Testis (tissue), 3 donors: ENCODE measurements around the gene ARHGAP26. TPM values are rescaled to one million over a fixed set of nuclear protein-coding genes. Genes with fewer than 3 reads are reported as not detected.

Experiments
- DNase-seq: peaks from one replicate; pipeline ENCODE4 v3.0.0-alpha.2; 2019
- H3K27ac ChIP-seq, 2 donors: fragments of 200-600 bp; sonication (generic); one replicate each; pipeline ENCODE4 v1.5.1; 2019
- H3K27me3 ChIP-seq: fragments of 200-600 bp; sonication (generic); one replicate; pipeline ENCODE4 v1.5.1; 2019
- H3K36me3 ChIP-seq: fragments of 200-600 bp; sonication (generic); one replicate; pipeline ENCODE4 v1.5.1; 2017; ENCODE audit warnings: low read depth; ENCODE audit errors: missing control alignments
- H3K4me1 ChIP-seq: fragments of 200-600 bp; sonication (generic); one replicate; pipeline ENCODE4 v1.5.1; 2019
- H3K4me3 ChIP-seq, 2 donors: fragments of 200-600 bp; sonication (generic); one replicate each; pipeline ENCODE4 v1.5.1; 2017 to 2019
- H3K9me3 ChIP-seq: fragments of 200-600 bp; sonication (generic); one replicate; pipeline ENCODE4 v1.5.1; 2017
- POLR2A ChIP-seq: fragments of 450-650 bp; IDR thresholded peaks from one replicate; pipeline ENCODE4 v1.6.1; 2017; ENCODE audit warnings: antibody characterized with exemption, mild to moderate bottlenecking, moderate library complexity
- WGBS, 2 donors: methylation state at CpG; one replicate each; pipeline ENCODE4 v1.1.5; 2018; 5-methylcytosine and 5-hydroxymethylcytosine counted together
- intact Hi-C: fragments of 100-400 bp; cut with DNase I; formaldehyde crosslinking; loops from one replicate; pipeline ENCODE4 v1.15.1; 2023; ENCODE audit warnings: low total_unique reads
- polyA plus RNA-seq: library from polyadenylated mRNA; stranded (reverse); fragments of 350-450 nt; fragmentation: Illumina TruSeq; extraction: RNeasy Lipid Tissue Mini Kit (QIAGEN cat#74804); gene quantifications from one replicate; pipeline ENCODE4 v1.2.3, GENCODE V29; 2014; ENCODE audit warnings: low read depth, low replicate concordance; ENCODE audit not compliant: insufficient read depth
- total RNA-seq, 2 donors: library from RNA; depleted of rRNA; stranded (reverse); fragments of >200 nt; gene quantifications; one replicate each; pipeline ENCODE4 v1.2.3, GENCODE V29; 2016
- TF ChIP-seq, protein P1 (sequence below), 3 experiments: fragments of 450-650 bp in 2 of 3; fragments of 200-600 bp in 1 of 3; sonication (generic) in 1 of 3; IDR thresholded peaks; one replicate each; pipeline ENCODE4 v1.5.1; 2016 to 2019; ENCODE audit warnings: antibody characterized with exemption in 3 of 3, mild to moderate bottlenecking in 2 of 3, moderate library complexity in 1 of 3

ARHGAP26 gene
- total and polyA plus RNA-seq, 3 donors from 2014 or later: 33.8 to 98.7 (median 95.7) TPM

DNA sequence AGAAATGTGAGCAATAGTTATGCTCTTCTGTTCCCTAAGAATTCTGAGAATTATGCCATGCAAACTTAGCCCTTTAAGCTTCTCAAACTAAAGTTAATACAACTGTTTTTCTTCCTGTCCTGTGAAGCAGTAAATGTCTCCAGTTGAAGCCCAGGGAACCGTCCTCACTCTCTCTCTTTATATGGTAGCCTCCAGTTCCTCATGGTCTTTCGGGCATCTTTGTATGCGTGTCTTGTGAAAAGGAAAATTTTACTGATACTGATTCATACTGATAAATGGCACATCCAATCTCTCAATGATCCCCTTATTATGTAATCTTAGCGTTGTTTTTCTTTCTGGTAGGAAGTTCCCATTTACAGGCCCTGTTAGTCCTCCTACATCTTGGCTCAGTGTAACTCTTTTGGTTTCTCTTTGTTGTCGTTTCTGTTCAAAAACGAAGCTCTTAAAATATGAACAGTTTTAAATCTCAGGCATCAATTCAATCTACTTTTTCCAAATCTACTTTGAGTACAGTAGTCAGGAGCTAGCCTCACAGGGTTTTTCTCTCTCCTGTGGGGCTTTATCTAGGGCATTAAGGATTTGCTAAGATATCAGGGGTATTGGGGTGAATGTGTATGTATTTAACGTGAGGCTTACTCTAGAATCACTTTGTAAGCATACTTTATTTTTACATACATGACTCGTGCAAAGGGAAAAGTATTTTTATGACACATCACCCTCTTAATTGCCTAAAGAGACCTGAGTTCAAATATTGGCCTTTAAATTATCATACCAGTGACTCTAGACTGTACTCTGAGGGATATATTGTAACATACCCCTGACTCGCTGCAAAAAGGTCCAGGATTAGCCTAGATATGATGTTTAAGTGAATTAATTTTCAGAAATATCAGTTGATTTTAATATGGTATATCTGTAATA, 375.3 kb downstream of the ARHGAP26 start:
- intact Hi-C loops: no loop called here
- DNase-seq: no peak
- H3K27me3 ChIP-seq: no peaks in the 10 kb centered on the region
- H3K36me3 ChIP-seq: no peaks in the 10 kb centered on the region
- WGBS, 2 donors: 53 to 60% methylated on average over 9 of the region's 9 CpGs
- peak overlapping the region in 1 of 2 donors; percentile 79 for H3K27ac ChIP-seq
- no peak overlapping the region for H3K4me3 ChIP-seq
- no peaks in the 10 kb centered on the region for H3K9me3 ChIP-seq
- TF ChIP-seq POLR2A: no peak
- TF ChIP-seq, protein P1, sequence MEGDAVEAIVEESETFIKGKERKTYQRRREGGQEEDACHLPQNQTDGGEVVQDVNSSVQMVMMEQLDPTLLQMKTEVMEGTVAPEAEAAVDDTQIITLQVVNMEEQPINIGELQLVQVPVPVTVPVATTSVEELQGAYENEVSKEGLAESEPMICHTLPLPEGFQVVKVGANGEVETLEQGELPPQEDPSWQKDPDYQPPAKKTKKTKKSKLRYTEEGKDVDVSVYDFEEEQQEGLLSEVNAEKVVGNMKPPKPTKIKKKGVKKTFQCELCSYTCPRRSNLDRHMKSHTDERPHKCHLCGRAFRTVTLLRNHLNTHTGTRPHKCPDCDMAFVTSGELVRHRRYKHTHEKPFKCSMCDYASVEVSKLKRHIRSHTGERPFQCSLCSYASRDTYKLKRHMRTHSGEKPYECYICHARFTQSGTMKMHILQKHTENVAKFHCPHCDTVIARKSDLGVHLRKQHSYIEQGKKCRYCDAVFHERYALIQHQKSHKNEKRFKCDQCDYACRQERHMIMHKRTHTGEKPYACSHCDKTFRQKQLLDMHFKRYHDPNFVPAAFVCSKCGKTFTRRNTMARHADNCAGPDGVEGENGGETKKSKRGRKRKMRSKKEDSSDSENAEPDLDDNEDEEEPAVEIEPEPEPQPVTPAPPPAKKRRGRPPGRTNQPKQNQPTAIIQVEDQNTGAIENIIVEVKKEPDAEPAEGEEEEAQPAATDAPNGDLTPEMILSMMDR (IDR thresholded peaks at IDR 0.05): no peak
- peaks cover 10% of the 10 kb centered on the region for H3K4me1 ChIP-seq

DNA sequence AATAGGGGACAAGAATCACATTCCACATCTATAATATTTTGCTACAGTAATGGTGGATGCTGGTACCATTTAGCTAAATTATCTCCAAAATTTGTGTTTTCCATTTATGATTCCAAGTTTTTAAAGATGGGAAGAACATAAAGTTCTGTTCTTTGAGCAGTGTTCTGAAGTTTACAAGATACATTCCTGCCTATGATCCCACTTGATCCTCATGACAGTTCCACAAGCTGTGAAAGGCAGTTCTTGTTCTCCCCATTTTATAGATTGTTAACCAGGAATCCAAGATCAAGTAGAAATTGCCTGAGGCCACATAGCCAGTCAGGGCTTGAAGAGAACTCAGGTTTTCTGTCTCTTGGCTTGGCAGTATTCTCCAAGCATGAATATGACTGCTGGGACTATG, 376.0 kb downstream of the ARHGAP26 start:
- intact Hi-C loops: no loop called here
- no peak overlapping the region for H3K4me3 ChIP-seq
- H3K36me3 ChIP-seq: no peaks in the 10 kb centered on the region
- H3K27ac ChIP-seq: peak overlapping the region in 1 of 2 donors; percentile 79
- no peaks in the 10 kb centered on the region for H3K9me3 ChIP-seq
- H3K4me1 ChIP-seq: peaks cover 10% of the 10 kb centered on the region
- TF ChIP-seq, protein P1 (IDR thresholded peaks at IDR 0.05): no peak
- TF ChIP-seq POLR2A: no peak
- DNase-seq: no peak
- H3K27me3 ChIP-seq: no peaks in the 10 kb centered on the region

DNA sequence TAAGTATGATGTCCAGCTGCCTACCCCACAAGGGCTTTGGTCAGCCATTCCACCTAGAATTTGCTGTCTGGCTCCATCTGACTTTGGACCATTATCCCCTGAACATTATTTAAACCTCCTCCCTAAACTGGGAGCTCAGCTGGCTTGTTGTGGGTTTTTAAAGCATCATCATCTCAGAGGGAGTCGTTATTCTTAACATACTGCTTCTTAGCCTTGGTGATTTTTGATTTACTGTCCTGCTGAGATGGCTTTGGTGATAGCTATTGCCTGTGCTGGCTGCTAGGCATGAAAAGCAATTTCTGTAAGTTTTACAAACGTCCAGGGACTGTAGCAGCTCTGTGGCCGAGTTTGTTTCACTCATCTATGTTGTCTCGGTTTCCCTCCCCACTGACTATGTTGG, 377.2 kb downstream of the ARHGAP26 start:
- no peak for DNase-seq
- Histone ChIP-seq H3K36me3 (no peaks in the 10 kb centered on the region), H3K4me1 (peaks cover 10% of the 10 kb centered on the region), H3K9me3 (no peaks in the 10 kb centered on the region), H3K4me3 (no peak overlapping the region), H3K27me3 (no peaks in the 10 kb centered on the region), H3K27ac (peak overlapping the region in 1 of 2 donors; percentile 11)
- intact Hi-C loops: no loop called here
- TF ChIP-seq POLR2A: no peak
- TF ChIP-seq, protein P1 (IDR thresholded peaks at IDR 0.05): no peak
- 65 to 72% methylated on average over 4 of the region's 4 CpGs for WGBS, 2 donors

DNA sequence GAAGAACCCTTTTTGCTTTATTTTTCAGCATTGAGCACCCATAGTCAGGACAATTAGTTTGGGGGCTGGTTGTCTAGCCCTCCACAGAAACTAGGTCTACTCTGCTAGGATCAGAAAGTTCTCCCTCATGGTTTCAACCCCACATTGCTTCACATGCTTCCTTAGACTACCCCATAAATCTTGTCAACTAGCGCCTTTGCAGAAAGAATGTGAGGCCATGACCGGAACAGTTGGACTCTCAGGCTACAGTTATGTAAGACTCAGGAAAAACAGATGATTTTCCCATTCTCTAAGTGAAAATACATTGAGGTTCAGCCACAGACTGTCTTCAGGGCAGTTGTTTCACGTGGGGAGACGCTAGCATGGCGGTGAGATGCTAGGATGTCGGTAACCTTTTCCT, 377.7 kb downstream of the ARHGAP26 start:
- Histone ChIP-seq H3K4me3 (no peak overlapping the region), H3K27ac (peak overlapping the region in 1 of 2 donors; percentile 11), H3K4me1 (peaks cover 9% of the 10 kb centered on the region), H3K36me3 (no peaks in the 10 kb centered on the region), H3K9me3 (no peaks in the 10 kb centered on the region), H3K27me3 (no peaks in the 10 kb centered on the region)
- 59% methylated on average over 6 of the region's 6 CpGs for WGBS, 2 donors
- DNase-seq: no peak
- TF ChIP-seq, protein P1 (IDR thresholded peaks at IDR 0.05): no peak
- no peak for TF ChIP-seq POLR2A
- intact Hi-C loops: no loop called here
